Measurements from ENCODE around the gene ZFP36L2. TPM values are rescaled to one million over a fixed set of nuclear protein-coding genes. Genes with fewer than 3 reads are reported as not detected.

Gene ZFP36L2
- total RNA-seq, 1 experiment from 2014 or later = 105 TPM

GRCh38 chr2:43212931-43213330, 13.5 kb downstream of the ZFP36L2 start:
- no peak overlapping the region for H3T11ph ChIP-seq (ENCODE audit: low read length)
- H3K18ac ChIP-seq (ENCODE audit: insufficient read length, low read depth, low read length) = no peak overlapping the region
- peak overlapping the region in 1 of 3 experiments; percentile 74; a peak in 2 of 7 replicates for H3K27ac Mint-ChIP-seq
- no peak overlapping the region for H2BK20ac ChIP-seq (ENCODE audit: low read depth, low read length, poor library complexity, severe bottlenecking)
- no peak overlapping the region for H3K4ac ChIP-seq (ENCODE audit: low read depth, low read length)
- H3K4me3 Mint-ChIP-seq = no peak overlapping the region
- H2AK5ac ChIP-seq (ENCODE audit: insufficient read length, low read length) = no peak overlapping the region
- no peaks in the 10 kb centered on the region for H3K79me1 ChIP-seq (ENCODE audit: insufficient read depth, low read depth, low read length, poor library complexity, severe bottlenecking)
- no peaks in the 10 kb centered on the region for H3K9me3 Mint-ChIP-seq
- no peak overlapping the region for H2BK12ac ChIP-seq (ENCODE audit: insufficient read length, low read depth, low read length)
- no peak for TF ChIP-seq CTCF (conservative IDR thresholded peaks at IDR 0.05)
- peaks cover 6% of the 10 kb centered on the region; the same call in 1 of the 2 replicates for H3K4me1 ChIP-seq (ENCODE audit: insufficient read depth, low read length)
- no peaks in the 10 kb centered on the region for H3K79me2 ChIP-seq (ENCODE audit: insufficient read depth, low read length)
- no peaks in the 10 kb centered on the region for H3K36me3 Mint-ChIP-seq (ENCODE audit: insufficient read depth in 1 of 3, low read depth in 3 of 3)
- no peaks in the 10 kb centered on the region for H4K20me1 ChIP-seq (ENCODE audit: control insufficient read depth, insufficient read depth, insufficient read length)
- no peak overlapping the region for H4K8ac ChIP-seq (replicated peaks; ENCODE audit: insufficient read length, low read depth, low read length)
- H3K27ac ChIP-seq (ENCODE audit: insufficient read length, low read depth, low read length) = no peak overlapping the region
- H3K4me2 ChIP-seq (ENCODE audit: insufficient read depth, insufficient read length, low read length) = no peak overlapping the region
- H3K23me2 ChIP-seq (ENCODE audit: insufficient read length, low read depth, low read length, poor library complexity, severe bottlenecking) = no peaks in the 10 kb centered on the region
- no peak overlapping the region for H4K91ac ChIP-seq (ENCODE audit: insufficient read length, low read depth, low read length)
- peaks cover 2% of the 10 kb centered on the region; the same call in 1 of the 2 replicates for H3K27me3 Mint-ChIP-seq (ENCODE audit: low read depth)
- H2BK15ac ChIP-seq (ENCODE audit: low read depth, low read length) = no peak overlapping the region
- no peak overlapping the region for H3K9ac ChIP-seq (ENCODE audit: extremely low read depth, insufficient read length, low read length)
- no peaks in the 10 kb centered on the region for H3K9me3 ChIP-seq (ENCODE audit: control insufficient read depth, low read depth, low read length)
- peaks cover 26 to 44% of the 10 kb centered on the region in 2 experiments for H3K4me1 Mint-ChIP-seq
- H3K14ac ChIP-seq (ENCODE audit: insufficient read depth, low read length) = no peak overlapping the region
- WGBS (ENCODE audit: extremely low coverage, insufficient read length, low lambda C conversion rate) = no CpG with 5 or more reads among the region's 3 CpGs
- H3K56ac ChIP-seq (ENCODE audit: insufficient read length, low read depth, low read length) = no peak overlapping the region
- no peak overlapping the region for H2BK120ac ChIP-seq (ENCODE audit: low read depth, low read length, poor library complexity, severe bottlenecking)
- no peak overlapping the region for H3K23ac ChIP-seq (ENCODE audit: insufficient read length, low read depth, low read length)
- no peak overlapping the region for H4K5ac ChIP-seq (ENCODE audit: insufficient read length, low read depth, low read length)
- no peaks in the 10 kb centered on the region for H3K27me3 ChIP-seq (ENCODE audit: insufficient read depth, low read length)
- H2AFZ ChIP-seq (ENCODE audit: low read length) = no peak overlapping the region
- H2BK5ac ChIP-seq (ENCODE audit: insufficient read length, low read length) = no peak overlapping the region
- DNase-seq = no peak
